ENCODE measurements around the gene RAPGEF2.
"Not testable (repeated sequence)": the region's sequence is repeated elsewhere in the genome, so short reads cannot be mapped to it uniquely, and the experiment has no call there.

Gene RAPGEF2

GRCh38 chr4:159239629-159240028, 136.8 kb downstream of the RAPGEF2 start:
- DNase-seq (ENCODE audit: low spot score), result no peak

- no peak for DNase-seq (ENCODE audit: low spot score)
Measured at GRCh38 chr4:159240046-159240445, 137.2 kb downstream of the RAPGEF2 start.

- DNase-seq (ENCODE audit: low spot score), result no peak
Measured at GRCh38 chr4:159240687-159241086, 137.8 kb downstream of the RAPGEF2 start.

GRCh38 chr4:159242427-159242826, 139.5 kb downstream of the RAPGEF2 start:
- no peak for DNase-seq (ENCODE audit: low spot score)

- no peak for DNase-seq (ENCODE audit: low spot score)
Measured at GRCh38 chr4:159248384-159249178, 145.7 kb downstream of the RAPGEF2 start.

- no peak for DNase-seq (ENCODE audit: low spot score)
Measured at GRCh38 chr4:159250751-159251325, 148.0 kb downstream of the RAPGEF2 start.

- DNase-seq (ENCODE audit: low spot score), result not testable (repeated sequence)
Measured at GRCh38 chr4:159251580-159251979, 148.7 kb downstream of the RAPGEF2 start.

GRCh38 chr4:159252491-159252890, 149.6 kb downstream of the RAPGEF2 start:
- DNase-seq (ENCODE audit: low spot score), result no peak

GRCh38 chr4:159256037-159256436, 153.2 kb downstream of the RAPGEF2 start:
- DNase-seq (ENCODE audit: low spot score), result no peak

GRCh38 chr4:159258889-159259560, 156.1 kb downstream of the RAPGEF2 start:
- no peak for DNase-seq (ENCODE audit: low spot score)

- DNase-seq (ENCODE audit: low spot score), result no peak
Measured at GRCh38 chr4:159264057-159264456, 161.2 kb downstream of the RAPGEF2 start.

- no peak for DNase-seq (ENCODE audit: low spot score)
Measured at GRCh38 chr4:159266981-159267868, 164.3 kb downstream of the RAPGEF2 start.

GRCh38 chr4:159267869-159268285, 165.0 kb downstream of the RAPGEF2 start:
- DNase-seq (ENCODE audit: low spot score), result no peak

- no peak for DNase-seq (ENCODE audit: low spot score)
Measured at GRCh38 chr4:159268607-159269006, 165.7 kb downstream of the RAPGEF2 start.

- no peak for DNase-seq (ENCODE audit: low spot score)
Measured at GRCh38 chr4:159269116-159269515, 166.2 kb downstream of the RAPGEF2 start.

- DNase-seq (ENCODE audit: low spot score), result no peak
Measured at GRCh38 chr4:159269956-159270355, 167.1 kb downstream of the RAPGEF2 start.

GRCh38 chr4:159271856-159272255, 169.0 kb downstream of the RAPGEF2 start:
- DNase-seq (ENCODE audit: low spot score), result no peak

- DNase-seq (ENCODE audit: low spot score), result no peak
Measured at GRCh38 chr4:159272273-159273140, 169.6 kb downstream of the RAPGEF2 start.

GRCh38 chr4:159273141-159273438, 170.2 kb downstream of the RAPGEF2 start:
- no peak for DNase-seq (ENCODE audit: low spot score)

- no peak for DNase-seq (ENCODE audit: low spot score)
Measured at GRCh38 chr4:159273841-159274240, 171.0 kb downstream of the RAPGEF2 start.

- DNase-seq (ENCODE audit: low spot score), result no peak
Measured at GRCh38 chr4:159278399-159278798, 175.5 kb downstream of the RAPGEF2 start.
